ENCODE results near the gene PNPLA8.

Gene PNPLA8

GRCh38 chr7:108503112-108504026, 22.6 kb downstream of the PNPLA8 start:
- Mint-ChIP-seq H3K27ac (peak overlapping the region; percentile 69), H3K27me3 (no peaks in the 10 kb centered on the region), H3K36me3 (ENCODE audit: low read depth) (peaks cover 12% of the 10 kb centered on the region), H3K9me3 (no peaks in the 10 kb centered on the region), H3K4me1 (ENCODE audit: low read depth) (peaks cover 27% of the 10 kb centered on the region), H3K4me3 (peak overlapping the region; percentile 60)

GRCh38 chr7:108499566-108499965, 26.4 kb downstream of the PNPLA8 start:
- no peaks in the 10 kb centered on the region for H3K27me3 Mint-ChIP-seq
- peaks cover 19% of the 10 kb centered on the region for H3K36me3 Mint-ChIP-seq (ENCODE audit: low read depth)
- no peak overlapping the region for H3K4me3 Mint-ChIP-seq
- H3K9me3 Mint-ChIP-seq: no peaks in the 10 kb centered on the region
- no peak overlapping the region for H3K27ac Mint-ChIP-seq
- peaks cover 21% of the 10 kb centered on the region for H3K4me1 Mint-ChIP-seq (ENCODE audit: low read depth)

- Mint-ChIP-seq H3K27ac (no peak overlapping the region), H3K9me3 (no peaks in the 10 kb centered on the region), H3K4me1 (ENCODE audit: low read depth) (peaks cover 10% of the 10 kb centered on the region), H3K27me3 (no peaks in the 10 kb centered on the region), H3K36me3 (ENCODE audit: low read depth) (peaks cover 24% of the 10 kb centered on the region), H3K4me3 (no peak overlapping the region)
Measured at GRCh38 chr7:108498481-108498880, 27.5 kb downstream of the PNPLA8 start.

GRCh38 chr7:108497082-108497725, 28.7 kb downstream of the PNPLA8 start:
- no peaks in the 10 kb centered on the region for H3K27me3 Mint-ChIP-seq
- no peak overlapping the region for H3K4me3 Mint-ChIP-seq
- H3K4me1 Mint-ChIP-seq (ENCODE audit: low read depth): peaks cover 8% of the 10 kb centered on the region
- H3K27ac Mint-ChIP-seq: no peak overlapping the region
- H3K36me3 Mint-ChIP-seq (ENCODE audit: low read depth): peaks cover 28% of the 10 kb centered on the region
- H3K9me3 Mint-ChIP-seq: no peaks in the 10 kb centered on the region

GRCh38 chr7:108492742-108493141, 33.2 kb downstream of the PNPLA8 start:
- Mint-ChIP-seq H3K4me1 (ENCODE audit: low read depth) (peaks cover 3% of the 10 kb centered on the region), H3K9me3 (no peaks in the 10 kb centered on the region), H3K27me3 (no peaks in the 10 kb centered on the region), H3K4me3 (no peak overlapping the region), H3K27ac (no peak overlapping the region), H3K36me3 (ENCODE audit: low read depth) (peaks cover 19% of the 10 kb centered on the region)

GRCh38 chr7:108488768-108489538, 37.0 kb downstream of the PNPLA8 start:
- no peaks in the 10 kb centered on the region for H3K9me3 Mint-ChIP-seq
- no peaks in the 10 kb centered on the region for H3K27me3 Mint-ChIP-seq
- H3K4me1 Mint-ChIP-seq (ENCODE audit: low read depth): peaks cover 3% of the 10 kb centered on the region
- H3K4me3 Mint-ChIP-seq: no peak overlapping the region
- no peak overlapping the region for H3K27ac Mint-ChIP-seq
- H3K36me3 Mint-ChIP-seq (ENCODE audit: low read depth): peaks cover 22% of the 10 kb centered on the region

GRCh38 chr7:108487646-108488045, 38.3 kb downstream of the PNPLA8 start:
- Mint-ChIP-seq H3K27ac (no peak overlapping the region), H3K9me3 (no peaks in the 10 kb centered on the region), H3K27me3 (no peaks in the 10 kb centered on the region), H3K36me3 (ENCODE audit: low read depth) (peaks cover 18% of the 10 kb centered on the region), H3K4me3 (no peak overlapping the region), H3K4me1 (ENCODE audit: low read depth) (no peaks in the 10 kb centered on the region)

- Mint-ChIP-seq H3K4me3 (no peak overlapping the region), H3K27ac (no peak overlapping the region), H3K27me3 (no peaks in the 10 kb centered on the region), H3K9me3 (no peaks in the 10 kb centered on the region), H3K36me3 (ENCODE audit: low read depth) (peaks cover 18% of the 10 kb centered on the region), H3K4me1 (ENCODE audit: low read depth) (no peaks in the 10 kb centered on the region)
Measured at GRCh38 chr7:108486291-108486966, 39.5 kb downstream of the PNPLA8 start.

- Mint-ChIP-seq H3K27ac (no peak overlapping the region), H3K27me3 (no peaks in the 10 kb centered on the region), H3K9me3 (no peaks in the 10 kb centered on the region), H3K4me1 (ENCODE audit: low read depth) (no peaks in the 10 kb centered on the region), H3K36me3 (ENCODE audit: low read depth) (peaks cover 18% of the 10 kb centered on the region), H3K4me3 (no peak overlapping the region)
Measured at GRCh38 chr7:108484137-108484536, 41.8 kb downstream of the PNPLA8 start.

GRCh38 chr7:108480311-108480710, 45.6 kb downstream of the PNPLA8 start:
- Mint-ChIP-seq H3K4me1 (ENCODE audit: low read depth) (no peaks in the 10 kb centered on the region), H3K27me3 (no peaks in the 10 kb centered on the region), H3K36me3 (ENCODE audit: low read depth) (peaks cover 18% of the 10 kb centered on the region), H3K27ac (no peak overlapping the region), H3K9me3 (no peaks in the 10 kb centered on the region), H3K4me3 (no peak overlapping the region)

- Mint-ChIP-seq H3K9me3 (no peaks in the 10 kb centered on the region), H3K4me1 (ENCODE audit: low read depth) (no peaks in the 10 kb centered on the region), H3K27me3 (no peaks in the 10 kb centered on the region), H3K36me3 (ENCODE audit: low read depth) (peaks cover 13% of the 10 kb centered on the region), H3K27ac (no peak overlapping the region), H3K4me3 (no peak overlapping the region)
Measured at GRCh38 chr7:108479751-108480150, 46.2 kb downstream of the PNPLA8 start.

- no peaks in the 10 kb centered on the region for H3K27me3 Mint-ChIP-seq
- H3K9me3 Mint-ChIP-seq: no peaks in the 10 kb centered on the region
- H3K36me3 Mint-ChIP-seq (ENCODE audit: low read depth): peaks cover 9% of the 10 kb centered on the region
- no peak overlapping the region for H3K4me3 Mint-ChIP-seq
- H3K4me1 Mint-ChIP-seq (ENCODE audit: low read depth): no peaks in the 10 kb centered on the region
- no peak overlapping the region for H3K27ac Mint-ChIP-seq
Measured at GRCh38 chr7:108479118-108479517, 46.8 kb downstream of the PNPLA8 start.

GRCh38 chr7:108468246-108468645, 57.7 kb downstream of the PNPLA8 start:
- H3K4me3 Mint-ChIP-seq: no peak overlapping the region

GRCh38 chr7:108467391-108467790, 58.5 kb downstream of the PNPLA8 start:
- Mint-ChIP-seq H3K4me3 (no peak overlapping the region), H3K9me3 (no peaks in the 10 kb centered on the region), H3K27me3 (no peaks in the 10 kb centered on the region), H3K4me1 (ENCODE audit: low read depth) (peaks cover 32% of the 10 kb centered on the region), H3K36me3 (ENCODE audit: low read depth) (no peaks in the 10 kb centered on the region), H3K27ac (no peak overlapping the region)

More at GRCh38 chr7:108468246-108468645, 57.7 kb downstream of the PNPLA8 start:
- Mint-ChIP-seq H3K4me1 (ENCODE audit: low read depth) (peaks cover 24% of the 10 kb centered on the region), H3K36me3 (ENCODE audit: low read depth) (peaks cover under 1% of the 10 kb centered on the region), H3K27ac (no peak overlapping the region), H3K27me3 (no peaks in the 10 kb centered on the region), H3K9me3 (no peaks in the 10 kb centered on the region)

Measured in stimulated activated naive CD8-positive, alpha-beta T cell treated with anti-CD3 and anti-CD28 coated beads, Interleukin-15, Interleukin-2, amounts not matched to agents 100 ng/mL and 50 ng/mL, for 24 hours (primary cell).